Measurements from ENCODE around the gene ZNF536. TPM values are rescaled to one million over a fixed set of nuclear protein-coding genes. Genes with fewer than 3 reads are reported as not detected.

ZNF536 gene
- total RNA-seq, 4 donors from 2014 or later: 30.8 to 48.7 (median 40.8) TPM

DNA sequence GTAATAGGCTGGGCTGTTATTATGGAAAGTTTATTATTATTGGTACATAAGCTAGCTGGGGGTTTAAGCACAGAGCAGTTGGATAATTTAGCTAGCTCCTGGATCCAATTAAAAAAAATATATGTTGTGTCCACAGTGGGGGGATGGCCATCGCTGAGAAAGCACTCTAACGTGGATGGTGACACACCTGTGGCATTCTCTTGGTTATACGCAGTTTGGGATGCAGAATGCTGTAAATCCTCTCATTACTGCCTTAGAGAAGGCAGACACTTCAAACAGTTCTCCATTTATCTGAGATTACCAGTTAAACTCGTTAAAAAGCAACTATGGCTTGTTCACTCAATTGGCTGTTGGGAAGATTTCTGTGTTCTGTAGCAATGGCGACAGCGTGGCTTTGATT is 2.4 kb upstream of the ZNF536 start:
- WGBS, 2 donors: 67 to 69% methylated on average over 6 of the region's 6 CpGs
- no peaks in the 10 kb centered on the region for H3K36me3 ChIP-seq

GRCh38 chr19:30371161-30371836 is 885 bp upstream of the ZNF536 start:
- peaks cover 0 to 5% of the 10 kb centered on the region in 2 donors for H3K27me3 ChIP-seq

More for the DNA sequence above, 2.4 kb upstream of the ZNF536 start:
- no peak overlapping the region for H3K27ac ChIP-seq
- H3K4me3 ChIP-seq: no peak overlapping the region
- no peaks in the 10 kb centered on the region for H3K9me3 ChIP-seq
- no peak for DNase-seq (ENCODE audit: low spot score in 2 of 2)
- peaks cover 0 to 32% (median 6%) of the 10 kb centered on the region in 4 donors for H3K4me1 ChIP-seq
- TF ChIP-seq POLR2A (IDR thresholded peaks at IDR 0.05): no peak
- no peak for TF ChIP-seq EP300 (IDR thresholded peaks at IDR 0.05)
- no peak for TF ChIP-seq CTCF (IDR thresholded peaks at IDR 0.05)
- H3K27me3 ChIP-seq: no peaks in the 10 kb centered on the region

DNA sequence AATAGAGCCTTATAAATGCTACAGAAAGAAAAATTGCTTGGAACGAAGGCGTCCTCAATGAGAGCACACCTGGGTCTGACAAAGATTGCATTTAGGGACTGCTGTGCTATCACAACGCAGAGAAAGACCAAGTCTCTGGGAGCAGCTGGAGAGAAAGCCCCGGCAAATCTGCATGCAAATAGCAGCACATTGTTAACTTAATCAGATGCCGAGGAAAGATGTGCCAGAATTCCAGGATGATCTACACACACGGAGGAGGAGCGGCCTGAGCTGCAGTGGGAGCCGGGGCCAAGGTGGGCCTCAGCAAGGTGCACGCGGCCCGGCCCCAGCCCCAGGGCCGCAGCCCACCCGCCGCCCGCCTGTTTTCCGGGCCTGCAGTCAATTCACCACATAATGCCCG is 1.4 kb downstream of the ZNF536 start:
- H3K27me3 ChIP-seq: peaks cover 0 to 5% of the 10 kb centered on the region in 2 donors
- H3K9me3 ChIP-seq: no peaks in the 10 kb centered on the region
- no peak for DNase-seq (ENCODE audit: low spot score in 2 of 2)
- H3K4me1 ChIP-seq: peaks cover 0 to 30% (median 2%) of the 10 kb centered on the region in 4 donors
- no peaks in the 10 kb centered on the region for H3K36me3 ChIP-seq
- H3K4me3 ChIP-seq: no peak overlapping the region
- WGBS, 2 donors: 41 to 54% methylated on average over 17 of the region's 17 CpGs
- peak overlapping the region in 3 of 4 donors; percentile 21 to 70 (median 50) for H3K27ac ChIP-seq
- TF ChIP-seq CTCF (IDR thresholded peaks at IDR 0.05) (no peak), POLR2A (IDR thresholded peaks at IDR 0.05) (no peak), EP300 (IDR thresholded peaks at IDR 0.05) (no peak)

More at GRCh38 chr19:30371161-30371836, 885 bp upstream of the ZNF536 start:
- peaks cover 0 to 30% (median 2%) of the 10 kb centered on the region in 4 donors for H3K4me1 ChIP-seq
- DNase-seq (ENCODE audit: low spot score in 2 of 2): no peak
- H3K4me3 ChIP-seq: no peak overlapping the region
- whole genome bisulfite sequencing, 2 donors: 45 to 56% methylated on average over 6 of the region's 6 CpGs
- peak overlapping the region in 2 of 4 donors; percentile 30 to 59 for H3K27ac ChIP-seq
- no peak for TF ChIP-seq EP300 (IDR thresholded peaks at IDR 0.05)
- TF ChIP-seq CTCF (IDR thresholded peaks at IDR 0.05): no peak
- TF ChIP-seq POLR2A (IDR thresholded peaks at IDR 0.05): no peak
- H3K9me3 ChIP-seq: no peaks in the 10 kb centered on the region
- no peaks in the 10 kb centered on the region for H3K36me3 ChIP-seq

DNA sequence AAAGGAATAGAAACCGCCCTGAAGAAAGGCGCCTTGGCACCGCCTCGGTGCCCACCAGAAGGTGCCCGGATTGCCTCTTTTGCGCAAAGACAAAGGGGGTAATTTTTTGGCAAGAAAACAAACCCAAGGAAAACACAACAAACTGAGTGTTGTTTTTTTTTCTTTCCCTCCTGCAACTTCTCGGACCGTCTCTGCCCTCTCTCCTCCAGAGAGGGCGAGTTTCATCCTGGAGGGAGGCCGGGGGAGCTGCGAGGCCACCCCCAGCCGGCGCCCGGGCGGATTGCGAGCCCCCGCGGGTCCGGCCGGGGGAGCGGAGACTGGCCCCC is 2.3 kb downstream of the ZNF536 start:
- Histone ChIP-seq H3K27ac (peak overlapping the region; percentile 46 to 84 (median 60)), H3K27me3 (peaks cover 0 to 5% of the 10 kb centered on the region in 2 donors), H3K36me3 (no peaks in the 10 kb centered on the region), H3K9me3 (no peaks in the 10 kb centered on the region), H3K4me3 (peak overlapping the region in 3 of 4 donors; percentile 22 to 46 (median 27)), H3K4me1 (peaks cover 0 to 31% (median 2%) of the 10 kb centered on the region in 4 donors)
- no peak for DNase-seq (ENCODE audit: low spot score in 2 of 2)
- WGBS, 2 donors: 9 to 12% methylated on average over 20 to 21 of the region's 21 CpGs
- TF ChIP-seq EP300 (IDR thresholded peaks at IDR 0.05): no peak
- no peak for TF ChIP-seq CTCF (IDR thresholded peaks at IDR 0.05)
- TF ChIP-seq POLR2A (IDR thresholded peaks at IDR 0.05): no peak

- WGBS, 2 donors: 4 to 5% methylated on average over 32 to 44 of the region's 85 CpGs
- no peak for DNase-seq (ENCODE audit: low spot score in 2 of 2)
- Histone ChIP-seq H3K4me1 (peaks cover 0 to 36% (median 2%) of the 10 kb centered on the region in 4 donors), H3K27me3 (peaks cover 0 to 5% of the 10 kb centered on the region in 2 donors), H3K36me3 (no peaks in the 10 kb centered on the region), H3K4me3 (peak overlapping the region in 3 of 4 donors; percentile 22 to 46 (median 27)), H3K9me3 (no peaks in the 10 kb centered on the region), H3K27ac (peak overlapping the region; percentile 46 to 84 (median 64))
- no peak for TF ChIP-seq EP300 (IDR thresholded peaks at IDR 0.05)
- no peak for TF ChIP-seq POLR2A (IDR thresholded peaks at IDR 0.05)
- TF ChIP-seq CTCF (IDR thresholded peaks at IDR 0.05): peak in 1 of 5 experiments; percentile 7
Measured at GRCh38 chr19:30374865-30375552, 2.8 kb downstream of the ZNF536 start.

Data from tibial nerve (tissue), 4 donors.